Measurements from ENCODE around the gene HIF1A.

The HIF1A gene

GRCh38 chr14:61652526-61653262 lies 42.6 kb upstream of the HIF1A start:
- H3K27me3 ChIP-seq (ENCODE audit: insufficient read depth, low read length, poor library complexity) = no peaks in the 10 kb centered on the region
- DNase-seq (no peak), ATAC-seq (ENCODE audit: insufficient read depth, low read depth) (no peak)
- H3K4me1 ChIP-seq (ENCODE audit: insufficient read depth, low read length) = peaks cover 7% of the 10 kb centered on the region
- H3K27ac ChIP-seq (ENCODE audit: low read length) = no peak overlapping the region
- no peaks in the 10 kb centered on the region for H4K20me1 ChIP-seq (ENCODE audit: insufficient read depth, low read length)
- H3K9ac ChIP-seq (ENCODE audit: low read depth, low read length) = no peak overlapping the region
- H2AFZ ChIP-seq (ENCODE audit: low read depth, low read length) = no peak overlapping the region
- H3K36me3 ChIP-seq (ENCODE audit: insufficient read depth, low read length) = no peaks in the 10 kb centered on the region
- H3K4me3 ChIP-seq (ENCODE audit: low read depth in 1 of 2, low read length in 2 of 2) = no peak overlapping the region
- H3K79me2 ChIP-seq (ENCODE audit: insufficient read depth, low read length) = no peaks in the 10 kb centered on the region
- no peak for TF ChIP-seq EZH2 (IDR thresholded peaks at IDR 0.05; ENCODE audit: borderline replicate concordance, low read depth, low read length, severe bottlenecking)
- TF ChIP-seq, protein P1, sequence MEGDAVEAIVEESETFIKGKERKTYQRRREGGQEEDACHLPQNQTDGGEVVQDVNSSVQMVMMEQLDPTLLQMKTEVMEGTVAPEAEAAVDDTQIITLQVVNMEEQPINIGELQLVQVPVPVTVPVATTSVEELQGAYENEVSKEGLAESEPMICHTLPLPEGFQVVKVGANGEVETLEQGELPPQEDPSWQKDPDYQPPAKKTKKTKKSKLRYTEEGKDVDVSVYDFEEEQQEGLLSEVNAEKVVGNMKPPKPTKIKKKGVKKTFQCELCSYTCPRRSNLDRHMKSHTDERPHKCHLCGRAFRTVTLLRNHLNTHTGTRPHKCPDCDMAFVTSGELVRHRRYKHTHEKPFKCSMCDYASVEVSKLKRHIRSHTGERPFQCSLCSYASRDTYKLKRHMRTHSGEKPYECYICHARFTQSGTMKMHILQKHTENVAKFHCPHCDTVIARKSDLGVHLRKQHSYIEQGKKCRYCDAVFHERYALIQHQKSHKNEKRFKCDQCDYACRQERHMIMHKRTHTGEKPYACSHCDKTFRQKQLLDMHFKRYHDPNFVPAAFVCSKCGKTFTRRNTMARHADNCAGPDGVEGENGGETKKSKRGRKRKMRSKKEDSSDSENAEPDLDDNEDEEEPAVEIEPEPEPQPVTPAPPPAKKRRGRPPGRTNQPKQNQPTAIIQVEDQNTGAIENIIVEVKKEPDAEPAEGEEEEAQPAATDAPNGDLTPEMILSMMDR (IDR thresholded peaks at IDR 0.05; ENCODE audit: borderline replicate concordance, extremely low read depth, low read length, poor library complexity, severe bottlenecking) = no peak
- no peak overlapping the region for H3K4me2 ChIP-seq (ENCODE audit: insufficient read depth, low read length)
- no peaks in the 10 kb centered on the region for H3K9me3 ChIP-seq (ENCODE audit: insufficient read depth, low read length, severe bottlenecking)

DNA sequence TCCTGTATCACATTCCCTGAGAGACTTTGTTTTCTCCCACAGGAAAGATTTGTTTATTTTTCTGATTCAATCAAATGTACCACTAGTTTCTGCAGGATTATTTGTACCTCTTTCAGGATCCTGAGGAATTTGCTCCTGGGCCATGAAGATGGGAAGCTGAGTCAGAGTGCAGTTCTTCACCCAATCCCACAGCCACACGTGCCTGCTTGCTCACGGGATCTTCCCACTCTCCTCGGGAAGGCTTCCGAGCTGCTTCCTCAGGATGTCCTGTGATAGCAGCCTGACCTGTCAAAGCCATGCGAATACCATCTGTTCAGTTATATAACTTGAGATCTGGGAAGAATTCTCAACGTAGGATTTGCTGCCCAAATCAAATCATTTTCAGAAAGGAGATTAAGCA lies 41.8 kb upstream of the HIF1A start:
- TF ChIP-seq EZH2 (IDR thresholded peaks at IDR 0.05; ENCODE audit: borderline replicate concordance, low read depth, low read length, severe bottlenecking) = no peak
- TF ChIP-seq, protein P1 (IDR thresholded peaks at IDR 0.05; ENCODE audit: borderline replicate concordance, extremely low read depth, low read length, poor library complexity, severe bottlenecking) = no peak
- H3K79me2 ChIP-seq (ENCODE audit: insufficient read depth, low read length) = no peaks in the 10 kb centered on the region
- H3K4me2 ChIP-seq (ENCODE audit: insufficient read depth, low read length) = no peak overlapping the region
- H3K9ac ChIP-seq (ENCODE audit: low read depth, low read length) = no peak overlapping the region
- no peak overlapping the region for H3K4me3 ChIP-seq (ENCODE audit: low read depth in 1 of 2, low read length in 2 of 2)
- H4K20me1 ChIP-seq (ENCODE audit: insufficient read depth, low read length) = no peaks in the 10 kb centered on the region
- H2AFZ ChIP-seq (ENCODE audit: low read depth, low read length) = no peak overlapping the region
- H3K9me3 ChIP-seq (ENCODE audit: insufficient read depth, low read length, severe bottlenecking) = no peaks in the 10 kb centered on the region
- DNase-seq = no peak
- H3K36me3 ChIP-seq (ENCODE audit: insufficient read depth, low read length) = no peaks in the 10 kb centered on the region
- H3K27ac ChIP-seq (ENCODE audit: low read length) = no peak overlapping the region
- H3K4me1 ChIP-seq (ENCODE audit: insufficient read depth, low read length) = peaks cover 7% of the 10 kb centered on the region
- no peaks in the 10 kb centered on the region for H3K27me3 ChIP-seq (ENCODE audit: insufficient read depth, low read length, poor library complexity)
- no peak for ATAC-seq (ENCODE audit: insufficient read depth, low read depth)

DNA sequence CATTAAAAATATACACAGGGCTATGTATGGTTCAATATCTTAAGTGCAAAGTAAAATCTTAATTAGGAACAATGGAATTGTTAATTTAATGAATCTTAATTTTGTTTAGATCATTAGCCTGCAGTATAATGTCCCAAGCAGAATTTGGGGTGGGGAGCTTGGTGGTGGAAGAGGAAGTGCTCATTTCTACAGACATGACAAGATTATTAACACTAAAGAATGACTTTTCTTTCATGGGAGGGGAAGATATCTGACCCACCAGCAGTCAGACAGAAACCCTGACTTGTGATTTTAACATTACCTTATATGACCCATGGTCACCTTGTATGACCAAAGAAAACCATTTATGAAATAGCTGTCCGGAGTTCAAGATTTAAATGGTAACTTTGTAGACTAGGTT lies 41.3 kb upstream of the HIF1A start:
- H3K27ac ChIP-seq (ENCODE audit: low read length) = no peak overlapping the region
- H3K27me3 ChIP-seq (ENCODE audit: insufficient read depth, low read length, poor library complexity) = no peaks in the 10 kb centered on the region
- H3K4me3 ChIP-seq (ENCODE audit: low read depth in 1 of 2, low read length in 2 of 2) = no peak overlapping the region
- H3K79me2 ChIP-seq (ENCODE audit: insufficient read depth, low read length) = no peaks in the 10 kb centered on the region
- H3K4me2 ChIP-seq (ENCODE audit: insufficient read depth, low read length) = no peak overlapping the region
- DNase-seq (no peak), ATAC-seq (ENCODE audit: insufficient read depth, low read depth) (no peak)
- no peak overlapping the region for H2AFZ ChIP-seq (ENCODE audit: low read depth, low read length)
- TF ChIP-seq, protein P1 (IDR thresholded peaks at IDR 0.05; ENCODE audit: borderline replicate concordance, extremely low read depth, low read length, poor library complexity, severe bottlenecking) = no peak
- no peak for TF ChIP-seq EZH2 (IDR thresholded peaks at IDR 0.05; ENCODE audit: borderline replicate concordance, low read depth, low read length, severe bottlenecking)
- no peaks in the 10 kb centered on the region for H3K36me3 ChIP-seq (ENCODE audit: insufficient read depth, low read length)
- no peaks in the 10 kb centered on the region for H4K20me1 ChIP-seq (ENCODE audit: insufficient read depth, low read length)
- H3K4me1 ChIP-seq (ENCODE audit: insufficient read depth, low read length) = peaks cover 4% of the 10 kb centered on the region
- no peak overlapping the region for H3K9ac ChIP-seq (ENCODE audit: low read depth, low read length)
- H3K9me3 ChIP-seq (ENCODE audit: insufficient read depth, low read length, severe bottlenecking) = no peaks in the 10 kb centered on the region
